Erythroblast (primary cell): Measurements from ENCODE around the gene CAPN15.

ENCODE experiments used
- DNase-seq, 2 experiments: peaks; one replicate each; lab custom pipeline; 2025; lab: John Stamatoyannopoulos, UW
- GATA1 ChIP-seq: IDR thresholded peaks from 2 replicates; pipeline ENCODE4 v1.6.1; 2011; ENCODE audit warnings: low read depth, mild to moderate bottlenecking, control low read depth, low read length, moderate library complexity
- POLR2A ChIP-seq: IDR thresholded peaks from 2 replicates; pipeline ENCODE4 v1.6.1; 2011; ENCODE audit warnings: mild to moderate bottlenecking, low read length

The CAPN15 gene

DNA sequence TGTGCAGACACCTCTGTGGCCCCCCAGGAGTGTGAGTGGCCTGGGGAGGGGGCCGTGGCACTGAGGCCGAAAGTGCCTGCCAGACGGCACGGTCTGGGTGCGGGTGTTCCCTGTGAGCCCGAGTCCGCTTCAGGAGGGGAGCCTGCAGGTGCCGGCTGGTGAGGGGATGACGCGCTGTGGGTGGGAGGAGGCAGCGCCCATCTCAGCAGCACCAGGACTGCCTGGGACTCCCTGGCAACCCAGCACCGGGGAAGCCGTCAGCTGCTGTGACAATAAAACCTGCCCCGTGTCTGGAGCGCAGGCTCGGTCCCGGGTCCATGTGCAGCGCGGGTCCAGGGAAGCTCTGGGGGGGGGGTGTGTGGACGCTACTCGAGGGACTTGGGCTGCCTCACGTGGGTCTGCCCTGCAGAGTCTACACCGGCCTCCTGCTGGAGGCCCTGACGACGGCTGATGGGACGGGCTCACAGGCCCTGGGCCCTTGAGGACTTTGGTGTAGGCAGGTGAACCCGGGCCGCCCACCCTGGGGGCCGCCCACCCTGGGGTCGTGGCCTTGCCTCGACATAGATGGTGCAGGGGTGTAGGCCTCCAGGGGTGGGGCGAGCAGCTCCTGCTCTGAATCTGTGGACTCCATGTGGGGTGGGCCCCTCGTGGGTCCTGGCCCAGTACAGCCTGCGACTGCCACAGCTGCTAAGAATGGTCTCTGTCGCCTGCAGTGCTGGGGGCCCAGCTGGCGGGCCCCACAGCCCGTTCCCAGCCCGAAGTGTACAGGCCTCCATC is 56.5 kb downstream of the CAPN15 start:
- peak in 1 of 2 experiments; percentile 40 for DNase-seq
- TF ChIP-seq POLR2A: peak; percentile 54
- no peak for TF ChIP-seq GATA1

DNA sequence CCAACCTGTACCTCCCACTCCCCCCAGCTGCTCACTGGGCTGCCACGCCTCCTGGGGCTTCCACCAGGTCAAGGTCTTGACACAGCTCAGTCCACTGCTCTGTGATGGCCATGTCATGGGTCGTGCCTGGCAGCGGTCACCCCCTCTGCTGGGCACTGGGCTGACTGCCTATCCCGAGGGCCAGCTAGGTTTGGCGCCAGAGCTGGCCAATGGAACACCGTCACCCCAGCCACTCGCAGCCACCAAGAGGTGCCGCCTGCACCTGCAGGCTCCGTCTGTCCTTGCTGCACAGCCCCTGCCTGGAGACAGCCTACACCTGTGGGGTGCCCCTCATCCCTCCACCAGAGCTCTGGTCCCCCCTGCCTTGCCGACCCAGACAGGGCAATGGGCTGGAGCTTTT is 57.8 kb downstream of the CAPN15 start:
- no peak for TF ChIP-seq GATA1
- TF ChIP-seq POLR2A: peak; percentile 49
- DNase-seq: no peak

DNA sequence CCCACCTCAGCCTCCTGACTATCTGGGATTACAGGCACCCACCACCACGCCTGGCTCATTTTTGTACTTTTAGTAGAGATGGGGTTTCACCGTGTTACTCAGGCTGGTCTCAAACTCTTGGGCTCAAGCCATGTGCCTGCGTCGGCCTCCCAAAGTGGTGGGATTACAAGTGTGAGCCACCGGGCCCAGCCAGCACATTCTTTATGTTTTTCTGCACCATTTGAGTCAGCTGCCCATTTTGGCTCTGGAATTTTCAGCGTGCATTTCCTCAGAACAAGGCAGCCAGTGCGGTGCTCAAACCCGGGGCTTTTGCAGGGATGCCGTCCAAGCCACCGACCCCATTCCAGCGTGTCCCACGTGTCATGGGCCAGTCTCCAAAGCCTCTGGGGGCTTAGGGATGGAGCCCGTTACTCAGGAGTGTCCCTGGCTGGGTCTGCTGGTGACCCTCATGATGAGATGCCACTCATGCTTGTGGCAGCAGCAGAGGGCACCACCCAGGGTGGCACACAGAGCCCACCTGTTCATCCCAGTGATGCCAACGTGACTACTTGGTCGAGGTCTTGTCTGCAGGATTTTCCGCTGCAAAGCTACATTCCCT is 58.6 kb downstream of the CAPN15 start:
- no peak for TF ChIP-seq GATA1
- TF ChIP-seq POLR2A: no peak

DNA sequence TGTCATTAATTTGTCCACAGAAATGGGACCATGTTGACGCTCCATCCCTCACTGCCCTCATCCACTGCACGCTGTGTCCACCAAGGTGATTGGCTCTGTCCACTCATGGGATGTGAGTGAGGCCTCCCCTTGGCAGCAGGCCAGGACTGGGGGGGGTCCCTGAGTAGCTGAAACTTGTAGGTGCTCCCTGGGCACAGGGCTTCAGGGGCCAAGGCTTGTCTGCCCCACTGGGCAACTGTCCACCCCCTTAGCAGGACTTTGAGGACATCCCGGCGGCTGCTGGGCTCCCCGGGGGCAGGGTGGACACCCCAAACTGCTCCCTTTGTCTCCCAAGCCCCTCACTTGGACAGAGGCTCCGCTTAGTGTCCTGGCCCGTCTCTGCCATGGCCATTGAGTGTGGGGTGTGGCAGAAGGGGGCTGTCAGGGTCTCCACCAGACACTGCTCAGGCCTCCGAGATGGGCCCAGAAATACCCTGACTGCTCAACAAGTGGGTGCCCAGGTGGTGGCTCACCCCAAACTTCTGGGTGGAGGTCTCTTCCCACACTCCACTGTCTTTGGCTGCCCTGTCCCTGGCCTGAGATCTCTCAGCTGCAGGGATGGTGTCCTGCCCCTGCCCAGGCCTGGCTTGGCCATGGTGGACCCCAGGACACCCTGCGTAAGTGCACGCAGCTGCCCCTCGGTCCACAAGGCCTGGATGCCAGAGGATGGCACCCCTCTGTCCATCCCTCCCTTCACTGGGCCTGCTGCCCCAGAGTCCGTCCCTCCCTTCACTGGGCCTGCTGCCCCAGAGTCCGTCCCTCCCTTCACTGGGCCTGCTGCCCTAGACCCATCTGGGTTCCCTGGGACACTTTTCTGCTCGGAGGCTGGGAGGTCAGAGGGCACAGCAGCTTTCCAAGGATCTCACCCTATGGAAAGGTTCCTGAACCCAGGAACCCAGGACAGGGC is 59.4 kb downstream of the CAPN15 start:
- TF ChIP-seq GATA1 (no peak), POLR2A (peak; percentile 82)

More for the DNA sequence above, 58.6 kb downstream of the CAPN15 start:
- DNase-seq: no peak

DNA sequence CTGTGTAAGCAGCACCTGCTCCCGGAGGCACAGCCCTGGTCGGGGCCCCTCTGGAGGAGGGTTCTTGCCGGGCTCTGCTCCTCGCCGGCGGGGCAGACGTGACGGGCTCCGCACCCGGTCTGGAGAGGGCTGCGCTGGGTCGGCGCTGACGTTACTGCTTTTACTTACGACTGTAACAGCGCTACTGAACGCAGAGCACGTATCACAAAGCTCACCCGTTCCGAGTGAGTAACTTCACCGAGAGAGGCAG is 61.1 kb downstream of the CAPN15 start:
- peak; percentile 83 to 87 for DNase-seq
- TF ChIP-seq GATA1 (no peak), POLR2A (no peak)

More for the DNA sequence above, 59.4 kb downstream of the CAPN15 start:
- peak in 1 of 2 experiments; percentile 38 for DNase-seq

DNA sequence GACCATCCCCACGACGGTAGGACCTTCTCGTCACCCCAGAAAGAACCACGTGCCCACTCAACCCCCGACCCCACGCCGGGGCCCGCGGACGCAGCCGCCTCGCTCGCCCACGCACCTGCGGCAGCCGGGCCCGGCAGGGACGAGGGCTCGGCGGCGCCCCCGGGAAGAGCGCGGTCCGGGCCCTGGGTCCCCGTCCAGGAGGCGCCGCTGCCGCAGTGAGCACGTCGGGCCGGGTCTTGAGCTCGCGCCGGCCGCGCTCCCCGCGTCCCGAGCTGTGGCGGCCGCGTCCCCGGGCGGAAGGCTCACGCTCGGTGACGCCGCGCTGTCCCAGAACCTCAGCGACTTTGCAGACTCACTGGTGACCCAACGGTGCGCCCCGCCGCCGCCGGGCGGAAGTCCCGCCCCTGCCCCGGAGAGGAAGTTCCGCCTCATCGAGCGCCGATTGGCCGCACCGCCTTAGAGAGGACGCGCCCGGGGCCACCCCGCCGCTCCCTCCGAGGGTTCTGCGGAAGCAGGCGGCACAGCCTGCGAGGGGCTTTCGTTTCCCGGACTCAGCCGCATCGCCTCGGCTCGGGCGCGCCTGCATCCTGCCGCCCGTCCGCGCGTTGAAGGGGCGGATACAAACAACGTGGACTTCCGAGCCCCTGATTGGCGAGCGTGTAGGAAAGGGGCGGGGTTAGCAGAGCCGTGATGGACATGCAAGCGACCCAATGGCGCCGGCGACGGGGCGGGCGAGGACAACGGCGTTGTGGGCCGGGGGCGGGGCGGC is 61.6 kb downstream of the CAPN15 start:
- peak; percentile 91 for TF ChIP-seq POLR2A
- TF ChIP-seq GATA1: no peak
- peak; percentile 98 to 99 for DNase-seq

DNA sequence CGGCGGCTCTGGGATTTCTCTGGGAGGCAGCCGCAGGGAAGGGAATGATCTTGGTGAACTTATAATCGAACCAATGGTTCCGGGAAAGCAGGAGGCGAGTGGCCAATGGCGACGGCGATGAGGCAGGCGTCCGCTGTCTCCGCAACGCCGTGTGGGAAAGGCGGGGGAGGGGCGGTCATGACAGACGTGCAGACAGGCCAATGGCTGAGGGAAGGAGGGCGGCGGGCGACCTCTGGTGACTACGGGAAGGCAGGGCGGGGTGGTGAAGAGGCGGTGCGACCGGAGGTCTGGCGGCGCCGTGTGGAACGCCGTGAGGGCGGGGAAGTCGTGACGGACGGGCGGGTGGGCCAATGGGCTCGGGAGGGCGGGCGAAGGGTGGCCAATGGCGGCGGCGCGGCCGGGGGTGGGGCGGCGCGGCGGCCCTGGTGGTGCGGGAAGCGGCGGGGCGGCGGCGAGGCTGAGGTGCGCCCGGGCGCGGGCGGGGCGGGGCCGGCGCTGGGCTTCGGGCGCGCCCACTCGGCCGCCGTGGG is 62.2 kb downstream of the CAPN15 start, which contains the start of gene RAB40C:
RAB40C (plus strand) TSS at position 409 of the 530 bp plus-strand sequence. CDS start 226 bp downstream, outside the sequence.
- no peak for TF ChIP-seq POLR2A
- no peak for TF ChIP-seq GATA1
- DNase-seq: peak; percentile 99 to 100

DNA sequence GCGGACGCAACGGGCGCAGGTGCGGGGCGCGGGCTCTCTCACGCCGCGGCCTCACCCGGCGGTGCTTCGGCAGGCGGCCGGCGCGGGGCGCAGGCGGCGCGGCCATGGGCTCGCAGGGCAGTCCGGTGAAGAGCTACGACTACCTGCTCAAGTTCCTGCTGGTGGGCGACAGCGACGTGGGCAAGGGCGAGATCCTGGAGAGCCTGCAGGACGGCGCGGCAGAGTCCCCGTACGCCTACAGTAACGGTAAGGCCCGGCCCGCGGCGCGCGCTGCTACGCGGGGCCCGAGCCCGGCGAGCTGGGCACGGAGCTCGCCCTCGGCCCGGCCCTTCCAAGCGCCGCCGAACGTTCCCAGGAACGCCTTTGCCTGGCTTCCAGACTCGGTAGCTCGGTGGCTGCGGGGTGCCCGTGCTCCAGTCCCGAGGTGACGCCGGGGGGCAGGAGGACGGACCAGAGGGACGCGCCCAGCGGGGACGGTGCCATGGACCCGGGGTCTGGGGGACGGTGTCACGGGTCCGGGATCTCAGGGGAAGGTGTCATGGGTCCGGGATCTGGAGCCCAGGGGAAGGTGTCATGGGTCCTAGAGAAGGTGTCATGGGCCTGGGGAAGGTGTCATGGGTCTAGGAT is 62.8 kb downstream of the CAPN15 start:
- DNase-seq: no peak
- no peak for TF ChIP-seq POLR2A
- TF ChIP-seq GATA1: no peak

DNA sequence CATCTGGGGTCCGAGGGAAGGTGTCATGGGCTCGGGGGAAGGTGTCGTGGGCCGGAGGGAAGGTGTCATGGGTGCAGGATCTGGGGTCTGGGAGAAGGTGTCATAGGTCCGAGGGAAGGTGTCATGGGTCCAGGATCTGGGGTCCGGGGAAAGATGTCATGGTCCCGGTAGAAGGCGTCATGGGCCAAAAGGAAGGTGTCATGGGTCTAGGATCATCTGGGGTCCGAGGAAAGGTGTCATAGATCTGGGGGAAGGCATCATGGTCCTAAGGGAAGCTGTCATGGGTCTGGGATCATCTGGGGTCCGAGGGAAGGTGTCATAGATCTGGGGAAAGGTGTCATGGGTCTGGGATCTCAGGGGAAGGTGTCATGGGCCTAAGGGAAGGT is 63.3 kb downstream of the CAPN15 start:
- DNase-seq: no peak
- no peak for TF ChIP-seq GATA1
- TF ChIP-seq POLR2A: no peak

DNA sequence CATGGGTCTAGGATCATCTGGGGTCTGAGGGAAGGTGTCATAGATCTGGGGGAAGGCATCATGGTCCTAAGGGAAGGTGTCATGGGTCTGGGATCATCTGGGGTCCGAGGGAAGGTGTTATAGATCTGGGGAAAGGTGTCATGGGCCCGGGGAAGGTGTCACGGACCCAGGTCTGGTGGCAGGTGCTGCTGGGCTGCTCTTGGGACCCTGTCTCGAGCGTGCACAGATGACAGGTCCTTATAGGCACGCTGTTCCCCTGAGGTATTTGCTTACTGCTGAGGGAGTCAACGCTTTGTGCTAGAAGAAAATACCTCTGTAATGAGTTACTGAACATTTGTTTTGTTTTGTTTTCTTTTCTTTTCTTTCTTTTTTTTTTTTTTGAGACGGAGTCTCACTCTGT is 63.7 kb downstream of the CAPN15 start:
- DNase-seq: no peak
- no peak for TF ChIP-seq POLR2A
- TF ChIP-seq GATA1: no peak

DNA sequence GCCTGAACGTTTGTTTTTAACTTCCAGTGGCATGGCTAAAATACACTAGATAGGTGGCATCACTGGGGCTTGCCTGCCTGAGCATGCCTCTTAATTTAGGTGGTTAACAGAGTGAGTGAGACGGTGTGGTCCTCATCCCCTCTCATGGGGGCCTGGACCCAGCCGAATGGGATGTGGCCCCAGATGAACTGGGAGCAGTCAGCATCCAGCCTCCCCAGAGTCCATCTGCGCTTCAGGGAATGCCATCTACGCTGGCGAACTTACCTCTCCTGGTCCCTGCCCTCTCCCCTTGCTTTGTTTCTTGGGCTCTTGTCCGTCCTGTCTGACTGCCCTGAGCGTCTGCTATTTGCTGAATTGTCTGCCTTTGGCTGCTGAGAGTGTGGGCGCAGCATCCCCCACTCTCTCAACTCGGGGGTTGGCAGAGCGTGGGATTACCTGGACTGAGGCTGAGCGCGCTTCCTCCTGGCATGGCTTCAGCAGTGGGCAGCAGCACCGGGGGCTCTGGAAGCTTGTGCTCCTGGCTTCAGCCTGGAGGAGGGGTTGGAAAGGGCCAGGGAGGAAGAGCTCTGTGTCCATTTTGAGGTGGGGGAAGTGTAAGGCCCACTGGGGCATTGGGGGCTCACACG is 64.5 kb downstream of the CAPN15 start:
- DNase-seq: no peak
- TF ChIP-seq GATA1 (no peak), POLR2A (no peak)

DNA sequence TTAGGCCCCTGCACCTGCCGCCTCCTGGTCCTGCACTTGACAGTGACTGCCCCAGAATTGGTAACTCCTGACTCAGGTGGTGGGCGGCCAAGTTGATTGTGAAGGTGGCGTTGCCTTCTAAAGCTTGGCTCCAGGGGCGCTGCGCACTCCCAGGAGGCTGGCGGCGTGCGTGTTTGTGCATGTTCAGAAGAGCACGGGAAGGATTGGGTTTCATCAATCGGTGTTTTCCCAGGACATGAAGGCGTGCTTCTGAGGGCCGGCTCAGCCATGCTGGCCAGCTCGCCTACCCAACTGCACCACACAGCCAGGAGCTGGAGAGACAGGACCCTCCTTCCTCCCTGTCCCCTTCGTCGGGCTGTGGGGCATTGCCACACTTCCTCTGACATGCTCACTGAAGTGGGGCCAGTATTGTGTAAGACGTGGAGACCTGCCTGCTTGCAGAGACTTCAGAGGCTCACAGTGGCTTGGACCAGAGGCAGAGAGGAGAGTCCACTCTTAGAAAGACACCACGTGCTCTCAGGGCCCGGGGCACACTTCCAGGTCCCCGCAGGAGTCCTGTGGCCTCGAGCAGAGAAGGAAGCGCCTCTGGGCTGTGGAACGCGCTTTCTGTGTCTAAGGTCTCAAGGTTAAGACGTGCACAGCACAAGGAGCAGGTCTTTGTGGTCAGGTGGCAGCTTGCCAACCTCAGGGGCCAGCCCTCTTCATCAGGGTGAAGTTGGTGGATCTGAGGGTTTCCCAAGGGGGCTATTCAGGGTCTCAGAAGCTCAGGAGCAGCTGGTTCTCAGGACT is 65.2 kb downstream of the CAPN15 start:
- DNase-seq: no peak
- TF ChIP-seq GATA1 (no peak), POLR2A (no peak)
